ENCODE results near the gene PPP4R1.

- TF ChIP-seq CTCF (IDR thresholded peaks at IDR 0.05) (no peak), POLR2A (IDR thresholded peaks at IDR 0.05) (no peak)
These were observed 17.6 kb upstream of the PPP4R1 start for GRCh38 chr18:9631814-9632496.

Data from upper lobe of left lung (tissue), 4 donors.